H9 (cell line): ENCODE results near the gene SEMA4D. TPM values are rescaled to one million over a fixed set of nuclear protein-coding genes. Genes with fewer than 3 reads are reported as not detected.

Experiments used
- DNase-seq: peaks from one replicate; pipeline ENCODE4 v3.0.0-alpha.2; 2017
- H2AFZ ChIP-seq: one replicate; pipeline ENCODE4 v1.6.1; 2013; ENCODE audit warnings: mild to moderate bottlenecking, low read length, control low read depth, moderate library complexity
- H2AK5ac ChIP-seq: 2 replicates; pipeline ENCODE4 v1.6.1; 2013; ENCODE audit warnings: low read length, control low read depth, mixed read lengths; ENCODE audit not compliant: insufficient read length
- H2BK120ac ChIP-seq: one replicate; pipeline ENCODE4 v1.6.1; 2013; ENCODE audit warnings: low read depth, mild to moderate bottlenecking, low read length, control low read depth, inconsistent platforms; ENCODE audit not compliant: poor library complexity, severe bottlenecking
- H2BK12ac ChIP-seq: 2 replicates; pipeline ENCODE4 v1.6.1; 2013; ENCODE audit warnings: low read length, control low read depth, mixed read lengths, low read depth; ENCODE audit not compliant: insufficient read length
- H2BK15ac ChIP-seq: 2 replicates; pipeline ENCODE4 v1.6.1; 2013; ENCODE audit warnings: low read depth, low read length, control low read depth
- H2BK20ac ChIP-seq: one replicate; pipeline ENCODE4 v1.6.1; 2013; ENCODE audit warnings: low read depth, mild to moderate bottlenecking, low read length, control low read depth, inconsistent platforms; ENCODE audit not compliant: poor library complexity, severe bottlenecking
- H2BK5ac ChIP-seq: 2 replicates; pipeline ENCODE4 v1.6.1; 2013; ENCODE audit warnings: low read length, control low read depth, mixed read lengths; ENCODE audit not compliant: insufficient read length
- H3K14ac ChIP-seq: 2 replicates; pipeline ENCODE4 v1.6.1; 2013; ENCODE audit warnings: low read length, control low read depth; ENCODE audit not compliant: insufficient read depth
- H3K18ac ChIP-seq: 2 replicates; pipeline ENCODE4 v1.6.1; 2013; ENCODE audit warnings: low read depth, mild to moderate bottlenecking, mixed read lengths, low read length, control low read depth; ENCODE audit not compliant: insufficient read length
- H3K23ac ChIP-seq: 2 replicates; pipeline ENCODE4 v1.6.1; 2013; ENCODE audit warnings: low read length, control low read depth, mixed read lengths, low read depth; ENCODE audit not compliant: insufficient read length
- H3K23me2 ChIP-seq: 2 replicates; pipeline ENCODE4 v1.6.1; 2013; ENCODE audit warnings: low read depth, mild to moderate bottlenecking, mixed read lengths, low read length, control low read depth; ENCODE audit not compliant: insufficient read length, poor library complexity, severe bottlenecking
- H3K27ac ChIP-seq: 2 replicates; pipeline ENCODE4 v1.5.1; 2013; ENCODE audit warnings: low read length, control low read depth, mixed read lengths, low read depth; ENCODE audit not compliant: insufficient read length
- H3K27me3 ChIP-seq: 2 replicates; pipeline ENCODE4 v1.6.1; 2013; ENCODE audit warnings: low read length, control low read depth, inconsistent platforms; ENCODE audit not compliant: insufficient read depth
- H3K4ac ChIP-seq: 2 replicates; pipeline ENCODE4 v1.6.1; 2013; ENCODE audit warnings: low read depth, mild to moderate bottlenecking, control low read depth, inconsistent platforms, low read length, moderate library complexity
- H3K4me1 ChIP-seq: 2 replicates; pipeline ENCODE4 v1.6.1; 2013; ENCODE audit warnings: low read length, control low read depth, inconsistent platforms; ENCODE audit not compliant: insufficient read depth
- H3K4me2 ChIP-seq: 2 replicates; pipeline ENCODE4 v1.6.1; 2013; ENCODE audit warnings: low read length, control low read depth, mixed read lengths; ENCODE audit not compliant: insufficient read length, insufficient read depth
- H3K56ac ChIP-seq: 2 replicates; pipeline ENCODE4 v1.6.1; 2013; ENCODE audit warnings: low read depth, mild to moderate bottlenecking, mixed read lengths, low read length, control low read depth; ENCODE audit not compliant: insufficient read length
- H3K79me1 ChIP-seq: 2 replicates; pipeline ENCODE4 v1.6.1; 2013; ENCODE audit warnings: low read depth, mild to moderate bottlenecking, moderate library complexity, low read length, control low read depth, inconsistent platforms; ENCODE audit not compliant: insufficient read depth, poor library complexity, severe bottlenecking
- H3K79me2 ChIP-seq: 2 replicates; pipeline ENCODE4 v1.6.1; 2013; ENCODE audit warnings: low read length, control low read depth, inconsistent platforms; ENCODE audit not compliant: insufficient read depth
- H3K9ac ChIP-seq: 2 replicates; pipeline ENCODE4 v1.6.1; 2013; ENCODE audit warnings: low read length, control low read depth, mixed read lengths; ENCODE audit not compliant: insufficient read length; ENCODE audit errors: extremely low read depth
- H3K9me3 ChIP-seq: one replicate; pipeline ENCODE4 v1.6.1; 2013; ENCODE audit warnings: low read depth, low read length, inconsistent platforms; ENCODE audit not compliant: control insufficient read depth
- H3T11ph ChIP-seq: one replicate; pipeline ENCODE4 v1.6.1; 2013; ENCODE audit warnings: mild to moderate bottlenecking, low read length, control low read depth, inconsistent platforms
- H4K20me1 ChIP-seq: one replicate; pipeline ENCODE4 v1.6.1; 2013; ENCODE audit not compliant: control insufficient read depth, insufficient read length, insufficient read depth
- H4K5ac ChIP-seq: 2 replicates; pipeline ENCODE4 v1.6.1; 2013; ENCODE audit warnings: low read depth, mild to moderate bottlenecking, mixed read lengths, low read length, control low read depth; ENCODE audit not compliant: insufficient read length
- H4K8ac ChIP-seq: replicated peaks from 2 replicates; pipeline ENCODE4 v1.6.1; 2013; ENCODE audit warnings: low read length, control low read depth, mixed read lengths, low read depth; ENCODE audit not compliant: insufficient read length
- H4K91ac ChIP-seq: 2 replicates; pipeline ENCODE4 v1.6.1; 2013; ENCODE audit warnings: low read depth, mild to moderate bottlenecking, moderate library complexity, mixed read lengths, low read length, control low read depth; ENCODE audit not compliant: insufficient read length
- H3K27ac Mint-ChIP-seq, 3 experiments: 2 replicates in 2 of 3; 3 replicates in 1 of 3; pipeline ENCODE4 v1.8.0; 2020 to 2021; ENCODE audit warnings: mixed read lengths in 3 of 3, mild to moderate bottlenecking in 1 of 3, moderate library complexity in 1 of 3
- H3K27me3 Mint-ChIP-seq: 2 replicates; pipeline ENCODE4 v1.8.0; 2021; ENCODE audit warnings: low read depth, mild to moderate bottlenecking, moderate library complexity, mixed read lengths
- H3K36me3 Mint-ChIP-seq, 3 experiments: 2 replicates in 2 of 3; 3 replicates in 1 of 3; pipeline ENCODE4 v1.8.0; 2020 to 2021; ENCODE audit warnings: low read depth in 3 of 3, mixed read lengths in 3 of 3; ENCODE audit not compliant: insufficient read depth in 1 of 3
- H3K4me1 Mint-ChIP-seq, 2 experiments: 2 replicates each; pipeline ENCODE4 v1.8.0; 2020; ENCODE audit warnings: mixed read lengths in 2 of 2
- H3K4me3 Mint-ChIP-seq, 2 experiments: 2 replicates in 1 of 2; 3 replicates in 1 of 2; pipeline ENCODE4 v1.8.0; 2020 to 2021; ENCODE audit warnings: mild to moderate bottlenecking in 2 of 2, mixed read lengths in 2 of 2, moderate library complexity in 1 of 2
- H3K9me3 Mint-ChIP-seq, 2 experiments: 2 replicates in 1 of 2; 3 replicates in 1 of 2; pipeline ENCODE4 v1.8.0; 2020; ENCODE audit warnings: mild to moderate bottlenecking in 2 of 2, mixed read lengths in 2 of 2, moderate library complexity in 1 of 2
- WGBS: extraction: QIAGEN DNeasy Blood & Tissue Kit; methylation state at CpG from one replicate; pipeline ENCODE4 v1.1.7; 2013; ENCODE audit warnings: missing lambda C conversion rate, low lambda C conversion rate, mixed read lengths; ENCODE audit not compliant: insufficient read length; ENCODE audit errors: extremely low coverage; 5-methylcytosine and 5-hydroxymethylcytosine counted together
- total RNA-seq: library from RNA; stranded (reverse); gene quantifications from 2 replicates; pipeline ENCODE4 v1.2.1, GENCODE V29; 2021
- TF ChIP-seq, protein P1 (sequence below): fragments of 200-600 bp; sonication (generic); conservative IDR thresholded peaks from 3 replicates; pipeline ENCODE4 v1.8.0; 2021; ENCODE audit warnings: antibody characterized with exemption, mild to moderate bottlenecking

SEMA4D gene
- total RNA-seq, 1 experiment from 2014 or later = 47.2 TPM

GRCh38 chr9:89368550-89368949 is 129.4 kb downstream of the SEMA4D start:
- Histone ChIP-seq H3K23me2 (no peaks in the 10 kb centered on the region), H3K79me2 (no peaks in the 10 kb centered on the region), H4K20me1 (no peaks in the 10 kb centered on the region), H2BK5ac (no peak overlapping the region), H2BK120ac (no peak overlapping the region), H4K8ac (no peak overlapping the region), H2AFZ (no peak overlapping the region), H2AK5ac (no peak overlapping the region), H3K14ac (no peak overlapping the region), H3K27me3 (no peaks in the 10 kb centered on the region), H3K56ac (no peak overlapping the region), H3K23ac (no peak overlapping the region), H3K9ac (no peak overlapping the region), H3K27ac (no peak overlapping the region), H3K9me3 (no peaks in the 10 kb centered on the region), H2BK15ac (no peak overlapping the region), H3K4me1 (no peaks in the 10 kb centered on the region), H4K5ac (no peak overlapping the region), H3K4me2 (no peak overlapping the region), H2BK20ac (no peak overlapping the region), H4K91ac (no peak overlapping the region), H3K18ac (no peak overlapping the region), H2BK12ac (no peak overlapping the region), H3K79me1 (no peaks in the 10 kb centered on the region), H3K4ac (no peak overlapping the region), H3T11ph (no peak overlapping the region)
- DNase-seq = no peak
- Mint-ChIP-seq H3K4me1 (no peaks in the 10 kb centered on the region), H3K4me3 (no peak overlapping the region), H3K9me3 (no peaks in the 10 kb centered on the region), H3K36me3 (peaks cover 0 to 2% (median 0%) of the 10 kb centered on the region in 3 experiments; a peak in 2 of 7 replicates), H3K27ac (0 out of 7 replicates have a peak overlapping the region, but pooled peaks of 1 of the 3 experiments have one; percentile 49), H3K27me3 (peaks cover 1% of the 10 kb centered on the region; the same call in 1 of the 2 replicates)
- WGBS = no CpG with 5 or more reads among the region's 7 CpGs
- TF ChIP-seq, protein P1, sequence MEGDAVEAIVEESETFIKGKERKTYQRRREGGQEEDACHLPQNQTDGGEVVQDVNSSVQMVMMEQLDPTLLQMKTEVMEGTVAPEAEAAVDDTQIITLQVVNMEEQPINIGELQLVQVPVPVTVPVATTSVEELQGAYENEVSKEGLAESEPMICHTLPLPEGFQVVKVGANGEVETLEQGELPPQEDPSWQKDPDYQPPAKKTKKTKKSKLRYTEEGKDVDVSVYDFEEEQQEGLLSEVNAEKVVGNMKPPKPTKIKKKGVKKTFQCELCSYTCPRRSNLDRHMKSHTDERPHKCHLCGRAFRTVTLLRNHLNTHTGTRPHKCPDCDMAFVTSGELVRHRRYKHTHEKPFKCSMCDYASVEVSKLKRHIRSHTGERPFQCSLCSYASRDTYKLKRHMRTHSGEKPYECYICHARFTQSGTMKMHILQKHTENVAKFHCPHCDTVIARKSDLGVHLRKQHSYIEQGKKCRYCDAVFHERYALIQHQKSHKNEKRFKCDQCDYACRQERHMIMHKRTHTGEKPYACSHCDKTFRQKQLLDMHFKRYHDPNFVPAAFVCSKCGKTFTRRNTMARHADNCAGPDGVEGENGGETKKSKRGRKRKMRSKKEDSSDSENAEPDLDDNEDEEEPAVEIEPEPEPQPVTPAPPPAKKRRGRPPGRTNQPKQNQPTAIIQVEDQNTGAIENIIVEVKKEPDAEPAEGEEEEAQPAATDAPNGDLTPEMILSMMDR = no peak
